Endothelial cell of hepatic sinusoid (primary cell): Measurements from ENCODE around the gene GOLGA6A.
"Not testable (repeated sequence)": the region's sequence is repeated elsewhere in the genome, so short reads cannot be mapped to it uniquely, and the experiment has no call there.

Experiments
- in situ Hi-C: cut with HindIII; loops from 2 replicates; pipeline ENCODE4 v1.10.0; 2017; ENCODE audit warnings: low sequenced_read_pairs

GOLGA6A gene

GRCh38 chr15:74082450-74082849 lies at the start of gene GOLGA6A:
Gene GOLGA6A (minus strand): TSS chr15:74082550. CDS start chr15:74082509, 41 bp downstream.
- in situ Hi-C loops, result not testable (repeated sequence)

DNA sequence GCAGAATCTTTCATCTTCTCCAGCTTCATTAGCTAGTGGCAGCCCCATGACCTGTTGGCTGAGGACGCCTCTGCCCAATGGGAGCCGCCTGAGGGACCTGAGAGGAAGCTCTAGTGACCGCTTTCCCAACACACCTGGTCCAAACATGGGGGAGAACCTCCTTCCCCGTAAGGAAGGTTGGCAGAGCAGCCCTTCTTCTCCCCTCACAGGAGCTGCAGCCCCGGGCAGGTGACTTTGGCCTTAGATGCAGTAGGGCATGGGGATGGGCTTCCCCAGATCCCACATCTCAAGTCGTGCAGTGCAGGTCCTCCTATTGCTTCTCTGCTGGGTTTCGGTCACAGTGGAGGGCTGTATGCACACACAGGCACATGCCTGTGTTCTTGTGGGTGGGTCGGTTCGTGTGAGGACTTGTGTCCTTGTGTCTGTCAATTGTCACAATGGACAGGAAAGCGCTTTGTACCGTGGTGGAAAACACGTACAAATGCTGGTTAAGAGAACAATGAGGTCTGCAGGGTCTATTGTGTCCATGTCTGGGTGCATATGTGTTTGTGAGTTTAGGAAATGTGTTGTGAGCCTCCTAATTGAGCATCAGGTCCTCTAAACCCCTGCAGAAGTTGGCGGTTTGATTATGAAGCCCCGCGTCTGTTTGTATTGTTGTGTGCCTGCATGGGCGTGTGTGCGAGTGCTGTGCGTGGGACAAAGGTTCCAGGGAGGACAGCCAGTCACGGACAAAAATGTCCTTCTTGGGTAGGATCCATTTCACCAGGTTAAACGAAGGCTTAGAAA lies 49.5 kb upstream of the GOLGA6A start:
- in situ Hi-C loops, result no loop called here

- in situ Hi-C loops, result no loop called here
Measured at GRCh38 chr15:74130849-74131627, 48.7 kb upstream of the GOLGA6A start.

DNA sequence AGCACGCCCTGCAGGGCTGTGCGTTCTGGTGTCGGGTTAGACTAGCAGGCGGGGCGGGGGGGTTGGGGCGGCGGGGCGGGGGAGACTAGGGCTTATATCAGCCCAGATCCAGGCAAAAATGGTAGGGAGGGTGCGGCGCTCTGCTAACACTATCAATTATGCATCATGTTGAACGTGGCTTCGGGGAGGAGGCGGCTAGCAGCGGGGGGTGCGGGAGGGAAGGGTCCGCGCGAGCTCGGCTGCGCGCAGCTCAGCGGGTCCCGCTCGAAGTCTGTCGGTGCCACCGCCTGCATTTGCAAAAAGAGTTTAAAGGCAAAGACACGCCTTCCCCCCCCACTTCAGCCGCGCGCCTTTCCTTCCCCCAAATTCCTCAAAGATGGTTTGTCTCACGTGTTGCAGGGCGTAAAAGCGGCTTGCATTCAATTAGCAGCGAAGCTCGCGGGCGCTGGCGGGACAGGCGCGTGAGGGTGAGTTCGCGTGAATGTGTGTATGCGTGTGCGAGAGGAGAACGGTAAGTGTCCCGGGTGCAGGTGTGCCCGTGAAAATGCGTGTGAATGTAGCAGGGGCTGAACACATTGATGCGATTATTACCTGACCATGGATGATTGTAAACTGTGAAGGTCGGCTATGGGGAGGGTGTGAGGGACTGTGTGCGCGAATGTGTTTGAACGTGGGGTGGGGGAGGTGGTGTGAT lies 48.0 kb upstream of the GOLGA6A start, which contains the start of gene ISLR2:
Gene ISLR2, plus strand, starts transcription at position 432 of the 694 bp plus-strand sequence. CDS start 2,169 bp downstream, outside the sequence.
- in situ Hi-C loops, result no loop called here

GRCh38 chr15:74129586-74130154 lies 47.3 kb upstream of the GOLGA6A start:
- in situ Hi-C loops, result loop anchor here (10.0 kb wide), 3 partner anchors 155 to 185 kb away; no protein-coding TSS in a partner anchor

DNA sequence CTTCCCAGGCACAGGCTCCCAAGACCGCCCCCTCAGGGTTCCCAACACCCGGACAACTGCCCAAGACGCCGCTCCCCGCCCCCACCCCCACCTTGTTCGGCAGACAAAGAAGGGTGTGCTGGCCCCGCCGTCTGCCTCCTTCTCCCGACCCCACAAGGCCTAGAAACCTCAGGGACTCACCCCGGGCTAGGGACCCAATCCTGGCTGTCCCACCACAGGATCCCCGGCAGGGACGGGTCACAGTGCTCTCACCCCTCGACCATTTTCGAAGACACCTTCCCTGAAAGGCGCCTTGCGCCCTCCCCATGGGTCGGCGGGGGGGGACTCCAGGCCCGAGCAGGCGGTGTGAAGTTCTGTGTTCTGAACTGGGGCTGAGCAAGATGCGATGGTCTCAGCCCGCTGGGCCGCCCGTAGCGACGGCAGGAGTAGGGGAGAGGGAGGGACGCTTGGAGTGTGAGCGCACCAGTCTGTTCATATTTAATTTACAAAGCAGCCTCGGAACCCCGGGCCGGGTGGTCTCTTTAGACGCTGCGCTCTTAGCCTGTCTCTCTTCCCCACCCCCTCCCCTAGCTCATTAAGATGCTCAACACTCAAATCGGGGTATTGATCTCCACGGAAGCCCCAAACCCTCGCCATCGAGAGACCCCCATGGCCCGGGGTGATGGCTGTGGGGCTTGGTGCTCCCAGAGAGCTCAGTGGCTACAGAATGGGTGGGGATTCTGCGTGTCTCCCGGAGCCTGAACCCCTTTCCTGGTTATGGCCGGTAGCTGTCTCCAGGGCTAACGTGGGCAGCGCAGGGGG lies 46.6 kb upstream of the GOLGA6A start:
- in situ Hi-C loops, result loop anchor here (10.0 kb wide), 3 partner anchors 156 to 186 kb away; no protein-coding TSS in a partner anchor

GRCh38 chr15:74127954-74128784 lies 45.8 kb upstream of the GOLGA6A start:
- in situ Hi-C loops, result loop anchor here (10.0 kb wide), 3 partner anchors 157 to 187 kb away; no protein-coding TSS in a partner anchor

- in situ Hi-C loops, result loop anchor here (10.0 kb wide), 3 partner anchors 157 to 187 kb away; no protein-coding TSS in a partner anchor
Measured at GRCh38 chr15:74127255-74127953, 45.1 kb upstream of the GOLGA6A start.

DNA sequence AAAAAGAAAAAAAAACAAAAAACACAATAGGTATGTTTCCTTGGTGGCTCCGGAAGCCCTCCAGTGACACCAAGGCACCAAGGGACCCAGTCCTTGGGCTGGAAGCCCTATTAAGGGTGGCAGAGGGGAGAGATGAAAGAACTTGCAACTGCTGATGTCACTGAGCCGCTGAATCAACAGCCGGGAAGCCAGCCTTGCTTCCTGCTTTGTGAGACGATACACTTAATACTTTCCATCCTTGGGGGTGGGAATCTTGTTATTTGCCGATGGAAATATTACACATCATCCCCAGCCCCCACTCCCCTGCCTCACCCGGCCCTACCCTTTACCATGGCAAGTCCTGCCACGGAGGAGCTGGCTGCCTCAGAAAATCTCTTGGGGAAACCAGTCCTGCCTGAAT lies 42.4 kb upstream of the GOLGA6A start:
- in situ Hi-C loops, result loop anchor here (10.0 kb wide), 3 partner anchors 160 to 190 kb away; no protein-coding TSS in a partner anchor

- in situ Hi-C loops, result loop anchor here (10.0 kb wide), 3 partner anchors 161 to 191 kb away; no protein-coding TSS in a partner anchor
Measured at GRCh38 chr15:74124196-74124595, 41.8 kb upstream of the GOLGA6A start.

DNA sequence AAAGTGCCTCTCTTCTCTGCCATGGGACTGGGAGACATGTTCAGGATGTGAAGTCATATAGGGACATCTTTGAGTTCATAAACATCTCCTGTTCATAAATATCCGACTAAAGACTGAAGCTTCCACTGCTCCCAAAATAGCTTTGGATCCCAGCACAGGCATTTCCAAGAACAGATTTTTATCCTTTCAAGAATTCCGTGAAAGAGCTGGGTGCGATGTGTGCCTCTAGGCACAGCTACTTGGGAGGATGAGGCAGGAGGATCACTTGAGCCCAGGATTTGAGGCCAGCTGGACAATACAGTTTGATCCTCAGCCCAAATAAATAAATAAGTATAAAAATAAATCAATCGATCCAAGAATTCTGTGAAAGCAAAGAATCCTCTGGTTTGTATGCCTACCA lies 41.3 kb upstream of the GOLGA6A start:
- in situ Hi-C loops, result loop anchor here (10.0 kb wide), 3 partner anchors 161 to 191 kb away; no protein-coding TSS in a partner anchor

- in situ Hi-C loops, result loop anchor here (10.0 kb wide), 3 partner anchors 162 to 192 kb away; no protein-coding TSS in a partner anchor
Measured at GRCh38 chr15:74123131-74123429, 40.7 kb upstream of the GOLGA6A start.

DNA sequence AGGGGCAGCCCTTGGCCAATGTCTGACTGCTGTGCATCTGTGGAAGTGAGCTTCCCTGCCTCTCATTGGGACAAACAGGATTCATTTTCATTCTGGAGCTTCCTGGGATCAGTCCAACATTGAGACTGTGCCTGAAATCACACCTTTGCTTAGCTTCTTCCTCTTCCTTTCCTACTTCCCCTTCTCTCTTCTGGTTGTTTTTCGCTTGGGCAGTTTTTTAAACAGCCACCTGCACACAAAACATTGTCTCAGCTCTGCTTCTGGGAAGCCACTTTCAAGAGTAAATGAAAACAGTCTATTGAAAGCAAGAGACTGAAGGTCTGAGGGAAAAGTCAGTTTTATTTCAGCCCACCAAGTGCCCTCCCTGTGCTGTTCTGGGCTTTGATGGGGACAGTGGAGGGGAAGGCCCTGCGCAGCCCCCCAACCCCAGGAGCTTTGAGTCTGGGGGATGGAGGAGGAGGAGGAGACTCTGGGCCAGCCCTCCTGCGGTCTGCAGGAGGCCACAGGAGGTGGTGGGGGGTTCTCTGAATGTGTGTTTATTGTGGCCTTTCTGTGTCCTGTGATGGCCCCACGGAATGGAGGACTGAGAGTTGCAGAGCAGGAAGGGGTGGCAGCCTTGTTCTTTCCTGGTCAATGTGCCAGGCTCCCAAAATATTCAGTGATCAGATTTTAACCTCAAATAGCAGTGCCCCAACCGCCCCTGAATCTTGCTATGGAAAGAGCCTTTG lies 40.2 kb upstream of the GOLGA6A start:
- in situ Hi-C loops, result loop anchor here (10.0 kb wide), 3 partner anchors 162 to 192 kb away; no protein-coding TSS in a partner anchor

GRCh38 chr15:74121858-74122257 lies 39.5 kb upstream of the GOLGA6A start:
- in situ Hi-C loops, result loop anchor here (10.0 kb wide), 3 partner anchors 163 to 193 kb away; no protein-coding TSS in a partner anchor

DNA sequence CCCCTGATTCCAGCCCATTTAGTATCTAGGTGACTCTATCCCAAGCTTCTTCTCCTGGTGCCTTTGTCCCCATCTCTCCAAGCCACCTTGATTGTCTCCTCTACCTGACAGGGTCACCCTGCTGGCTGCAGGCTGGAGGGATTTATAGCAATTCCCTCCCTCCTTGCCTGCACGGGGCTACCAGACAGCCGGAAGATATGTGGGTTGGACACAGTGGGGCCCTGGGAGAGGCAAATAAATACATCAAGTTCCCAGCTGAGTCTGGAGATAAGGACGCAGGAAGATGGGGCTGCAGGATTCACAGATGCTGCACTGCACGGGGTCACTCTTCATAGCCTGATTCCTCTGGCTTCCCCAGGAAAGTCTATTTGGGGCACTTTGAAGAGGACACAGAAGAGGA lies 38.7 kb upstream of the GOLGA6A start:
- in situ Hi-C loops, result loop anchor here (10.0 kb wide), 3 partner anchors 164 to 194 kb away; no protein-coding TSS in a partner anchor

- in situ Hi-C loops, result loop anchor here (10.0 kb wide), 3 partner anchors 164 to 194 kb away; no protein-coding TSS in a partner anchor
Measured at GRCh38 chr15:74120426-74120825, 38.1 kb upstream of the GOLGA6A start.

- in situ Hi-C loops, result no loop called here
Measured at GRCh38 chr15:74109713-74110112, 27.4 kb upstream of the GOLGA6A start.
